Testis (tissue), 3 donors: ENCODE results near the gene SMAP1. TPM values are rescaled to one million over a fixed set of nuclear protein-coding genes. Genes with fewer than 3 reads are reported as not detected.

Experiments used
- DNase-seq: peaks from one replicate; pipeline ENCODE4 v3.0.0-alpha.2; 2019
- H3K27ac ChIP-seq, 2 donors: fragments of 200-600 bp; sonication (generic); one replicate each; pipeline ENCODE4 v1.5.1; 2019
- H3K27me3 ChIP-seq: fragments of 200-600 bp; sonication (generic); one replicate; pipeline ENCODE4 v1.5.1; 2019
- H3K36me3 ChIP-seq: fragments of 200-600 bp; sonication (generic); one replicate; pipeline ENCODE4 v1.5.1; 2017; ENCODE audit warnings: low read depth; ENCODE audit errors: missing control alignments
- H3K4me1 ChIP-seq: fragments of 200-600 bp; sonication (generic); one replicate; pipeline ENCODE4 v1.5.1; 2019
- H3K4me3 ChIP-seq, 2 donors: fragments of 200-600 bp; sonication (generic); one replicate each; pipeline ENCODE4 v1.5.1; 2017 to 2019
- H3K9me3 ChIP-seq: fragments of 200-600 bp; sonication (generic); one replicate; pipeline ENCODE4 v1.5.1; 2017
- CTCF ChIP-seq, 3 experiments: fragments of 450-650 bp in 2 of 3; fragments of 200-600 bp in 1 of 3; sonication (generic) in 1 of 3; IDR thresholded peaks; one replicate each; pipeline ENCODE4 v1.5.1; 2016 to 2019; ENCODE audit warnings: antibody characterized with exemption in 3 of 3, mild to moderate bottlenecking in 2 of 3, moderate library complexity in 1 of 3
- POLR2A ChIP-seq: fragments of 450-650 bp; IDR thresholded peaks from one replicate; pipeline ENCODE4 v1.6.1; 2017; ENCODE audit warnings: antibody characterized with exemption, mild to moderate bottlenecking, moderate library complexity
- WGBS, 2 donors: methylation state at CpG; one replicate each; pipeline ENCODE4 v1.1.5; 2018; 5-methylcytosine and 5-hydroxymethylcytosine counted together
- intact Hi-C: fragments of 100-400 bp; cut with DNase I; formaldehyde crosslinking; loops from one replicate; pipeline ENCODE4 v1.15.1; 2023; ENCODE audit warnings: low total_unique reads
- polyA plus RNA-seq: library from polyadenylated mRNA; stranded (reverse); fragments of 350-450 nt; fragmentation: Illumina TruSeq; extraction: RNeasy Lipid Tissue Mini Kit (QIAGEN cat#74804); gene quantifications from one replicate; pipeline ENCODE4 v1.2.3, GENCODE V29; 2014; ENCODE audit warnings: low read depth, low replicate concordance; ENCODE audit not compliant: insufficient read depth
- total RNA-seq, 2 donors: library from RNA; depleted of rRNA; stranded (reverse); fragments of >200 nt; gene quantifications; one replicate each; pipeline ENCODE4 v1.2.3, GENCODE V29; 2016

SMAP1 gene
- total and polyA plus RNA-seq, 3 donors from 2014 or later, result 36.1 to 43.3 (median 41.6) TPM

- H3K36me3 ChIP-seq, result no peaks in the 10 kb centered on the region
- H3K9me3 ChIP-seq, result no peaks in the 10 kb centered on the region
- H3K4me1 ChIP-seq, result peaks cover 6% of the 10 kb centered on the region
- 78 to 92% methylated on average over 1 of the region's 1 CpG for WGBS, 2 donors
- no peak for TF ChIP-seq CTCF (IDR thresholded peaks at IDR 0.05)
- TF ChIP-seq POLR2A, result no peak
- H3K4me3 ChIP-seq, result no peak overlapping the region
- intact Hi-C loops, result no loop called here
- H3K27me3 ChIP-seq, result no peaks in the 10 kb centered on the region
- no peak for DNase-seq
- H3K27ac ChIP-seq, result no peak overlapping the region
These were observed 5.9 kb downstream of the SMAP1 start for GRCh38 chr6:70673601-70674000.

GRCh38 chr6:70675822-70676221 lies 8.1 kb downstream of the SMAP1 start:
- peaks cover 6% of the 10 kb centered on the region for H3K4me1 ChIP-seq
- no peak for DNase-seq
- TF ChIP-seq CTCF (IDR thresholded peaks at IDR 0.05), result no peak
- TF ChIP-seq POLR2A, result no peak
- no peak overlapping the region for H3K27ac ChIP-seq
- intact Hi-C loops, result no loop called here
- H3K4me3 ChIP-seq, result no peak overlapping the region
- H3K9me3 ChIP-seq, result no peaks in the 10 kb centered on the region
- H3K27me3 ChIP-seq, result no peaks in the 10 kb centered on the region
- 82 to 88% methylated on average over 3 of the region's 3 CpGs for WGBS, 2 donors
- H3K36me3 ChIP-seq, result no peaks in the 10 kb centered on the region

- WGBS, 2 donors, result 97 to 100% methylated on average over 3 of the region's 3 CpGs
- intact Hi-C loops, result no loop called here
- H3K27ac ChIP-seq, result no peak overlapping the region
- no peaks in the 10 kb centered on the region for H3K36me3 ChIP-seq
- no peaks in the 10 kb centered on the region for H3K27me3 ChIP-seq
- no peak for DNase-seq
- peaks cover 6% of the 10 kb centered on the region for H3K4me1 ChIP-seq
- H3K9me3 ChIP-seq, result no peaks in the 10 kb centered on the region
- TF ChIP-seq CTCF (IDR thresholded peaks at IDR 0.05) (no peak), POLR2A (no peak)
- no peak overlapping the region for H3K4me3 ChIP-seq
These were observed 9.1 kb downstream of the SMAP1 start for GRCh38 chr6:70676821-70677220.

GRCh38 chr6:70680396-70680795 lies 12.7 kb downstream of the SMAP1 start:
- no peaks in the 10 kb centered on the region for H3K27me3 ChIP-seq
- no peaks in the 10 kb centered on the region for H3K36me3 ChIP-seq
- H3K4me1 ChIP-seq, result no peaks in the 10 kb centered on the region
- 66 to 71% methylated on average over 4 of the region's 4 CpGs for WGBS, 2 donors
- H3K4me3 ChIP-seq, result no peak overlapping the region
- no peak overlapping the region for H3K27ac ChIP-seq
- H3K9me3 ChIP-seq, result no peaks in the 10 kb centered on the region
- TF ChIP-seq CTCF (IDR thresholded peaks at IDR 0.05) (no peak), POLR2A (no peak)
- no peak for DNase-seq
- intact Hi-C loops, result loop anchor here (10.0 kb wide), 1 partner anchor 126 kb away; no protein-coding TSS in a partner anchor

- no peak overlapping the region for H3K27ac ChIP-seq
- H3K4me3 ChIP-seq, result no peak overlapping the region
- intact Hi-C loops, result loop anchor here (10.0 kb wide), 1 partner anchor 130 kb away; no protein-coding TSS in a partner anchor
- no peak for DNase-seq
- WGBS, 2 donors, result 25 to 37% methylated on average over 1 of the region's 1 CpG
- no peaks in the 10 kb centered on the region for H3K27me3 ChIP-seq
- H3K9me3 ChIP-seq, result no peaks in the 10 kb centered on the region
- no peaks in the 10 kb centered on the region for H3K36me3 ChIP-seq
- H3K4me1 ChIP-seq, result peaks cover 5% of the 10 kb centered on the region
- no peak for TF ChIP-seq POLR2A
These were observed 17.3 kb downstream of the SMAP1 start for GRCh38 chr6:70684794-70685493.
